HTR-8/SVneo (cell line): ENCODE data around the gene KREMEN1.

ENCODE experiments used
- DNase-seq: peaks from one replicate; pipeline ENCODE4 v3.0.0; 2011; ENCODE audit warnings: low spot score, mixed read lengths; ENCODE audit not compliant: insufficient read length
- FAIRE-seq: peaks from 2 replicates; lab custom pipeline; 2011; peaks lifted over from hg19 to GRCh38; lab: Jason Lieb, UNC

Gene KREMEN1

DNA sequence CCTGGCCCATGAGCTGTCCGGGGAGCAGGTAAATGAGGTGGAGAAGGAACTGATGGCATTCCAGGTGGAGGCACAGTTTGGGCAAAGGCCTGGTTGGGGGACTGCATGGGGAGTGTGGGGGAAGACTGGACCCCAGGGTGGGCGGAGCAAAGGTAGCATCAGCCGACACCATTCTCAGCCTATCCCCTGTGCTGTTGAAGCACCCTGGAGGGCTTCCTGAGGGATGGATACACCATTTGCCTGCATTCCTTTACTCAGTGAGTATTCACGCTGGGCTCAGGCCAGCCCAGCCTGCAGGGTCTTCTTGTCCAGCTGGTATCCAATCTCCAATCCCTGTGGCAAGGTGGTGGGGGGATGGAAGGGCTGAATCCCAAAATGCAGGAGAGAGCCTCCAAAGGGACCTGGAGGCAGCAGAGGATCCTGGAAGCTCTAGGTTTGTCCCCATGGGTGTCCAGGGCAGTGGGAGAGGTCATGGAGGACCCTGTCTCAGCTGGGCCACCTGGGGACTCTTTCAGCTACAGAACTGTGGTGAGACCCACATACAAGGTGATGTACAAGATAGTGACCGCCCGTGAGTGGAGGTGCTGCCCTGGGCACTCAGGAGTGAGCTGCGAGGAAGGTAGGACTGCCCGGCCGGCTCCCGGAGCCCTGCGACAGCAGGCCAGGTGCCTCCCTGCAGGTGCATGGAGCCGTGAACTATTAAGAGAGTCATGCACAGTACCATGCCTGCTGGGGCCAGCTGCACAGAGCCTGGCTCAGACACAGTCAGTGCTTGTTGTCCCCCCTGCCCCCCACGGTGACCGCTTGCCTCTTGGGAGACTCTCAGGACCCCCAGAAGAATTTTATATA is 142.4 kb downstream of the KREMEN1 start:
- no peak for FAIRE-seq

DNA sequence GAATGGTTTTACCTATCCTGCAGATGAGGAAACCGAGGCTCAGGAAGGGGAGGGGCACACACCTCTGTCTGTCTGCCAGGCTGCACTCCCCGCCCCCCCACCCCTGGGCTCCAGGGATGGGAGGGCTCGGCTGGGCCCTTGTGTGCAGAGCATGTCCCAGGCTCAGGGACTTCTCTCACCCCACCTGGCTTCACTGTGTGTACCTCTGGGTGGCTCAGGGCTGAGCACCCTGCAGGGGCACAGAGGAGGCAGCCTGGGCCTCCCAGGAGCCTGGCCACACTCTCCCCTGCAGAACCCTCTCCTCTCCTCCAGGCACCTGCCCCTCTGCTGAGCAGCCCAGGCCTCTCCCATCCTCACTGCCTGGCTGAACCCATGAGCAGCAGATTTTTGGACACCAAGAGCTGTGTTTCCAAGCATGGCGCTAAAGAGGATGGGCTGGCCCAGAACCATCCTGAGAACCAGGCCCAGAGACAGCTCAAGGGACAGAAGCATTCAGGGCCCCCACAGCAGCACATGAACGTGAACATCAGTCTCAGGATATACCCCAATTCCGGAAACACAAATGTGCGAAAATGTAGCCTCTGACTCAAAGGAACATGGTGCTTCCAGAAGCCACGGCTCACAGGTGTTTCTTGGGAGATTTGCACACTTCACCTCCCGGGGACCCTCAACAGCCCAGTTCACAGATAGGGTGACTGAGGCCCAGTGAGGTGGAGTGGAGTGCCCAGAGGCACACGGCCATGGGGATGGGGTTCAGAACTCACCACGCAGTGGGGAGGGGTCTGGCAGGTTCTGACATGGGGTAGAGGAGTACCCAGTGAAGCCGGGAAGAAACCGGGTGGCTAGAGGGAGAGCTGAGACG is 143.4 kb downstream of the KREMEN1 start:
- DNase-seq (no peak), FAIRE-seq (no peak)

More for the DNA sequence above, 142.4 kb downstream of the KREMEN1 start:
- DNase-seq, result no peak

DNA sequence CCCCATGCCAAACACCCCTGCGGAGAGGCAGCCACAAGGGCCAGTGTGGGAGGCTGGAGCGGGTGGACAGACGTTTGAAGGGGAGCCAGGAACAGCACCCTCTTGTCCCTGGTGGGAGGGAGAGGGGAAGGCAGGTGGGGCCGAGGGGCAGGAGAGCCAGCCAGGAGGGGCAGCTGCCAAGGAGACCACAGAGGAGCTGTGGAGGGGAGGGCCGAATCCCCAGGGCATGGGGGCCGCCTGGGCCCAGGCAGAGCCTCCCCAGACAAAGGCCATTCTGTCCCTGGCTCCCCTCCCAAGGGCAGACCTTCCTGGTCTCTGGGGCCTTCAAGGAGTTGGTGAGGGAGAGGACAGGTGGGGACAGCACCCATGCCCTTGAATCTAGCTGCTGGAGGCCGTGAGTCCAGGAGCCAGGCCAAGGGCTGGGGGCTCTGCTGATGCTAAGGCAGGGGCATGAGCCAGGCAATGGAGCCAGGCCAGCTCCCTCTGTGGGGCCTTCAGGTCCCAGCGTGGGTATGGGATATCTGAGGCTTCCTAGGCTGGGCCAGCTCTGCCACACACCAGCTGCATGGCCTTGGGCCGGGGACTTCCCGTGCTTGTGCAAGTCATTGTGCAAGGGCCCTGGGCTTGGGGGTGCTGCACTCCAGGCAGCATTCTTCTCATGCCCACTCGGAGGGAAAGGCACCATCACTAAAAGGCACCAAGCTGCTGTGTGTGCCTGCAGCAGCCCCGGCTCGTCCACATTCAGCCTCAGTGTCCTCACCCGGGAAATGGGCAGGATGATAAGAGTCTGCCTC is 144.2 kb downstream of the KREMEN1 start:
- FAIRE-seq (no peak), DNase-seq (no peak)
